Mesothelial cell of epicardium (in vitro differentiated cells): Measurements from ENCODE around the gene PGBD5. TPM values are rescaled to one million over a fixed set of nuclear protein-coding genes. Genes with fewer than 3 reads are reported as not detected.
A peak's percentile ranks its signal among the peaks of the same experiment; 100 is the strongest.

Experiments used
- DNase-seq, 2 experiments: peaks; one replicate each; pipeline ENCODE4 v3.0.0; 2021; ENCODE audit warnings: low spot score in 2 of 2; ENCODE audit not compliant: unreplicated experiment in 2 of 2
- H3K27ac Mint-ChIP-seq: 2 replicates; pipeline ENCODE4 v1.8.0; 2021; ENCODE audit warnings: mixed read lengths
- H3K27me3 Mint-ChIP-seq: 2 replicates; pipeline ENCODE4 v1.8.0; 2021; ENCODE audit warnings: low read depth, mixed read lengths
- H3K36me3 Mint-ChIP-seq: 2 replicates; pipeline ENCODE4 v1.8.0; 2021; ENCODE audit warnings: mixed read lengths
- H3K4me1 Mint-ChIP-seq: 2 replicates; pipeline ENCODE4 v1.8.0; 2021; ENCODE audit warnings: mixed read lengths
- H3K4me3 Mint-ChIP-seq: 2 replicates; pipeline ENCODE4 v1.8.0; 2021; ENCODE audit warnings: mild to moderate bottlenecking, moderate library complexity, mixed read lengths
- H3K9me3 Mint-ChIP-seq: 2 replicates; pipeline ENCODE4 v1.8.0; 2021; ENCODE audit warnings: mixed read lengths
- total RNA-seq: library from RNA; stranded (reverse); gene quantifications from 3 replicates; pipeline ENCODE4 v1.2.1, GENCODE V29; 2021
- TF ChIP-seq, protein P1 (sequence below): fragments of 200-600 bp; sonication (generic); IDR thresholded peaks from one replicate; pipeline ENCODE4 v1.5.0; 2021; ENCODE audit warnings: antibody characterized with exemption; ENCODE audit not compliant: unreplicated experiment

PGBD5 gene
- total RNA-seq, 1 donor from 2014 or later, result 0.94 TPM

- no peak overlapping the region for H3K27ac Mint-ChIP-seq
- H3K36me3 Mint-ChIP-seq, result no peaks in the 10 kb centered on the region
- H3K27me3 Mint-ChIP-seq, result peaks cover 8% of the 10 kb centered on the region
- TF ChIP-seq, protein P1, sequence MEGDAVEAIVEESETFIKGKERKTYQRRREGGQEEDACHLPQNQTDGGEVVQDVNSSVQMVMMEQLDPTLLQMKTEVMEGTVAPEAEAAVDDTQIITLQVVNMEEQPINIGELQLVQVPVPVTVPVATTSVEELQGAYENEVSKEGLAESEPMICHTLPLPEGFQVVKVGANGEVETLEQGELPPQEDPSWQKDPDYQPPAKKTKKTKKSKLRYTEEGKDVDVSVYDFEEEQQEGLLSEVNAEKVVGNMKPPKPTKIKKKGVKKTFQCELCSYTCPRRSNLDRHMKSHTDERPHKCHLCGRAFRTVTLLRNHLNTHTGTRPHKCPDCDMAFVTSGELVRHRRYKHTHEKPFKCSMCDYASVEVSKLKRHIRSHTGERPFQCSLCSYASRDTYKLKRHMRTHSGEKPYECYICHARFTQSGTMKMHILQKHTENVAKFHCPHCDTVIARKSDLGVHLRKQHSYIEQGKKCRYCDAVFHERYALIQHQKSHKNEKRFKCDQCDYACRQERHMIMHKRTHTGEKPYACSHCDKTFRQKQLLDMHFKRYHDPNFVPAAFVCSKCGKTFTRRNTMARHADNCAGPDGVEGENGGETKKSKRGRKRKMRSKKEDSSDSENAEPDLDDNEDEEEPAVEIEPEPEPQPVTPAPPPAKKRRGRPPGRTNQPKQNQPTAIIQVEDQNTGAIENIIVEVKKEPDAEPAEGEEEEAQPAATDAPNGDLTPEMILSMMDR, result no peak
- no peak overlapping the region for H3K4me3 Mint-ChIP-seq
- H3K4me1 Mint-ChIP-seq, result peaks cover 7% of the 10 kb centered on the region
- H3K9me3 Mint-ChIP-seq, result peaks cover 4% of the 10 kb centered on the region
- no peak for DNase-seq
Measured at GRCh38 chr1:230335861-230336522, 90.1 kb downstream of the PGBD5 start.

DNA sequence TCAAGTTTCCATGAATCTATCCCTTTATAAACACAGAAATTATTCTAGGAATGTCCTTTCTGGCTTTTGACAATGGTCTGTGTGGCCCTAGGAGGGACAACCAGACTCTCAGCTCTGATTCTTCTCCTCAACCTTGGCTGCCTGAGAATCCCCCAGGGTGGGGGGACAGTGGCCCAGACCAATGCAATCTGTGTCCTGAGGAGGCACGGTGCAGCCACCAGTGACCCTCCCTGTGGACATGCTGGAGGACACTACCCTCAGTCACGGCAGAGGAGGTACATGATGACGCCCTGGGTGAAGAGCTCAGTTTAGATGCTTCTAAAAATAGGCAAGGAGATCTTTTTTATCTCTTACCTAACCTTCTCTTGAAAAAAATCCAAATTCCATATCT lies 91.7 kb downstream of the PGBD5 start:
- no peak overlapping the region for H3K27ac Mint-ChIP-seq

GRCh38 chr1:230333590-230334446 lies 92.3 kb downstream of the PGBD5 start:
- Mint-ChIP-seq H3K4me3 (no peak overlapping the region), H3K4me1 (peaks cover 7% of the 10 kb centered on the region), H3K27me3 (peaks cover 8% of the 10 kb centered on the region), H3K9me3 (no peaks in the 10 kb centered on the region), H3K27ac (no peak overlapping the region), H3K36me3 (no peaks in the 10 kb centered on the region)
- no peak for DNase-seq
- TF ChIP-seq, protein P1, result no peak

More for the DNA sequence above, 91.7 kb downstream of the PGBD5 start:
- TF ChIP-seq, protein P1, result no peak
- peaks cover 2% of the 10 kb centered on the region for H3K9me3 Mint-ChIP-seq
- H3K36me3 Mint-ChIP-seq, result no peaks in the 10 kb centered on the region
- peaks cover 8% of the 10 kb centered on the region for H3K27me3 Mint-ChIP-seq
- DNase-seq, result no peak
- H3K4me1 Mint-ChIP-seq, result peaks cover 7% of the 10 kb centered on the region
- H3K4me3 Mint-ChIP-seq, result no peak overlapping the region

- peak in 1 of 2 experiments; percentile 50 for DNase-seq
- Mint-ChIP-seq H3K27ac (peak overlapping the region; percentile 59), H3K27me3 (peaks cover 7% of the 10 kb centered on the region)
Measured at GRCh38 chr1:230332575-230333066, 93.5 kb downstream of the PGBD5 start.

DNA sequence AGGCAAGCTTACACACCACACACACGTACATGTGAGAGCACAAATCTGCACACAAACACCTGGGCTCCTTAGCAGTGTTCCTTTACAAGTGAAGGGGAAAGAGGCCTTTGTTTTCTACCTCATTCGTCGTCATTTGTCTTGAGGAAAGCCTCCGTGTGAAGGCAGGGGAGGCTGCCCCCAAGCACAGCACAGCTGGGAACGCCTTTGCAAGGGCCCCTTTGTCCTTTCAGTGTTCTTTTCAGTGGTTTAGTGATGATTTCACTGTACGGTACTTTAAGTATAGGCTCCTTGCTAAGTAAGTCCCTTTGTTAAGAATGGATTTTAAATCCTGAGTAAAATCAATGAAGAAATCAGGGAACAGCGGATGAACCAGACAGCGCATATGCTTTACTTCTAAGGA lies 94.1 kb downstream of the PGBD5 start:
- no peak for DNase-seq
- H3K36me3 Mint-ChIP-seq, result no peaks in the 10 kb centered on the region
- peak overlapping the region; percentile 75 for H3K4me3 Mint-ChIP-seq
- H3K27me3 Mint-ChIP-seq, result peaks cover 6% of the 10 kb centered on the region
- peaks cover 7% of the 10 kb centered on the region for H3K4me1 Mint-ChIP-seq
- peak overlapping the region; percentile 59 for H3K27ac Mint-ChIP-seq
- TF ChIP-seq, protein P1, result no peak
- no peaks in the 10 kb centered on the region for H3K9me3 Mint-ChIP-seq

More at GRCh38 chr1:230332575-230333066, 93.5 kb downstream of the PGBD5 start:
- Mint-ChIP-seq H3K4me1 (peaks cover 7% of the 10 kb centered on the region), H3K4me3 (peak overlapping the region; percentile 75), H3K36me3 (no peaks in the 10 kb centered on the region), H3K9me3 (no peaks in the 10 kb centered on the region)
- TF ChIP-seq, protein P1, result no peak
